ENCODE data around the gene SPDEF. TPM values are rescaled to one million over a fixed set of nuclear protein-coding genes. Genes with fewer than 3 reads are reported as not detected.
A peak's percentile ranks its signal among the peaks of the same experiment; 100 is the strongest.

SPDEF gene
- total RNA-seq, 2 donors from 2014 or later, result not detected

DNA sequence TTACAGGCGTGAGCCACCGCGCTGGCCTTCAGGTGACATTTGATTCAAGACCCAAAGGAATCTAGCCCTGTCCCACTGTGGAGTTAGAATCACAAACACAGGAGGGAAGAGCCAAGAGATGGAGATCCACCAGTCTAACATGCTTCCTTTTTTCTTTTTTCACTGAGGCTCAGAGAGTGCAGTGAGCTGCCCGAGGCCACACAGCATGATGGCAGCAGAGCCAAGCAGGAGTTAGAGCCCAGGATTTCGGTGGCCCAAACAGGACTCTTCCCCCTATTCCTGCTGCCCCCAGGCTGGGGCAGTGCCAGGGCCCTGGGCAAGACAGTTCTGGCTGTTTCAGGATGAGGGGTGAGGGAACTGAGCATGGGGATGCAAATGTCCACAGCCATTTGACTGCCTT is 8.1 kb upstream of the SPDEF start:
- no peak for DNase-seq (ENCODE audit: low spot score)
- Mint-ChIP-seq H3K27ac (no peak overlapping the region), H3K4me3 (no peak overlapping the region), H3K9me3 (no peaks in the 10 kb centered on the region), H3K4me1 (ENCODE audit: low read depth in 2 of 2) (no peaks in the 10 kb centered on the region), H3K36me3 (no peaks in the 10 kb centered on the region), H3K27me3 (no peaks in the 10 kb centered on the region)
- no peak for ATAC-seq

DNA sequence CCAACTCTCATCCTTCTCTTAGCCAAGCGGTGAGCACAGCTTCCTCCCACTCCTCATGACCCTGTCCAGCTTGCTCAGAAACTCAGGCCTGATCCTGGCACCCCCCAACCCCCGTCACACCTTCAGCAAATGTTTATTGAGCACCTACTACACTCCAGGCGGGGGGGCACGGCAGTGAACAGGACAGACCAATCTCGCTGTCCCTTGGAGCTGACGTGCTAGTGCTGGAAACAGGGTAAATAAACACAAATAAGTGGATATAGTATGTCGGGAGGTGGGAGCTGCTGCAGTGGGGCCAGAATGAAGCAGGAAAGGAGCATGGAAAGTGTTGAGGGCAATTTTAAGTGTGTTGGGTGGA is 7.4 kb upstream of the SPDEF start:
- Mint-ChIP-seq H3K4me3 (no peak overlapping the region), H3K9me3 (no peaks in the 10 kb centered on the region), H3K4me1 (ENCODE audit: low read depth in 2 of 2) (no peaks in the 10 kb centered on the region), H3K36me3 (no peaks in the 10 kb centered on the region), H3K27ac (no peak overlapping the region), H3K27me3 (no peaks in the 10 kb centered on the region)
- ATAC-seq, result no peak
- DNase-seq (ENCODE audit: low spot score), result no peak

DNA sequence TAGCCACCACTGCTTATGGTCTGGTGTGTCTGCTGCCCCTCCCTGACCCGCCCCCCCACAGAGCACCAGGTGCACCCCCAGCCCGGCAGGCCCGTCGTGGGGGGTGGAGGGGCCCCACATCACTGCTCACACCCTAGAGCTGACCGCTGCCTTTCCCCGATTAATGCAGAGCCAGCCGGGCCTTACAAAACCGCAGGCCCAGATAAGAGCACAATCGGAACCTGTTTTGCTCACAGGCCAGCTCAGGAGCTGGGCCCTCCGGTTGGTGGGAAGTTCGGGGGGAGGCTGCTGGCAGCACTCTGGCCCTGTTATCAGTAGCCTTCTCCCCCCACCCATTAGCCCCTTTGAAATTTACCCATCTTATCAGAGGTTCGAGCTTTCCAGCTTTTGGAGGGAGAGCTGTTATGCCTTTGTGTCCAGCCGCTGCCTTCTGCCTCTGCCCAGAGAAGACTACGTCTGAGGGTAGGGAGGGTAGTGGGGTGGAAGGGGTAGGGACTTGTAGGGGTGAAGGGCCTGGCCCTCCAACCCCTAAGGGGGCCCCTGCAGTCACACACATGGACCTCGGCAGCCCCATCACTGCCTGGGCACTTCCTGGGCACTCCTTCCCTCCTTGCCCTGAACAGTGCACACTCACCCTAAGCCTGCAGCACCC is 6.9 kb upstream of the SPDEF start:
- H3K4me3 Mint-ChIP-seq, result no peak overlapping the region
- ATAC-seq (no peak), DNase-seq (ENCODE audit: low spot score) (no peak)
- no peaks in the 10 kb centered on the region for H3K9me3 Mint-ChIP-seq
- H3K4me1 Mint-ChIP-seq (ENCODE audit: low read depth in 2 of 2), result no peaks in the 10 kb centered on the region
- H3K27ac Mint-ChIP-seq, result no peak overlapping the region
- H3K36me3 Mint-ChIP-seq, result no peaks in the 10 kb centered on the region
- no peaks in the 10 kb centered on the region for H3K27me3 Mint-ChIP-seq

DNA sequence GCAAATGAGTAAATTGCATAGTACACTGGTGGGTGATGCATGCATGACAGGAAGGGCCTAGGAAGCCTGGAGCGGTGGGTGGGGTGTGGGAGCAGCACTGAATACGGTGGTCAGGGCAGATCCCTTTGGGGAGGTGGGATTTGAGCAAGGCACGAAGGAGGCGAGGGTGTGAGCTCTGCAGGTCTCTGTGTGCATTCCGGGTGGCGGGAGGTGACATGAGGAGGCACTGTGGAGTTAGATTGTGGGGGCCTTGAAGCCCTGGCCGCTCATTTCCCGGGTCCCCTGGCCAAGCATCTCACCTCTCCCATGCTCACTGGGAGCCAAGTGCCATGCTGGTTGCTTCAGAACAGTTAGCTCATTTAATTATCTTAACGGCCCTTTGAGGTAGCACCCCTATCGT is 6.2 kb upstream of the SPDEF start:
- H3K4me1 Mint-ChIP-seq (ENCODE audit: low read depth in 2 of 2), result no peaks in the 10 kb centered on the region
- no peak overlapping the region for H3K4me3 Mint-ChIP-seq
- H3K36me3 Mint-ChIP-seq, result no peaks in the 10 kb centered on the region
- no peak overlapping the region for H3K27ac Mint-ChIP-seq
- H3K9me3 Mint-ChIP-seq, result no peaks in the 10 kb centered on the region
- H3K27me3 Mint-ChIP-seq, result no peaks in the 10 kb centered on the region
- ATAC-seq, result no peak
- DNase-seq (ENCODE audit: low spot score), result no peak

DNA sequence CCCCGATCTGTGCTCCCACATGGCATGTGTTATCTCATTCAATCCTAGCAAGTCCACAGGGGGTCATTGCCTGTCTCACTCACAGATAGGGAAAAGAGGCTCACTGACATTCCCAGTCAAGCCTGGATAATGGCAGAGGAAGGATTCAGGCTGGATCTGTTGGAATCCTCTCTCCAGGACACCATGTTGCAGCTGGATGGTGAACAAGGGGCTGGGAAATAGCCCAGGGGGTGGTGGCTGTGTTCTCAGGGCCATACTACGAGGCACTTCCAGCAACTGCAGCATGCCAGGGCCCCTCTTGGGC is 5.0 kb upstream of the SPDEF start:
- H3K36me3 Mint-ChIP-seq, result no peaks in the 10 kb centered on the region
- H3K27ac Mint-ChIP-seq, result no peak overlapping the region

DNA sequence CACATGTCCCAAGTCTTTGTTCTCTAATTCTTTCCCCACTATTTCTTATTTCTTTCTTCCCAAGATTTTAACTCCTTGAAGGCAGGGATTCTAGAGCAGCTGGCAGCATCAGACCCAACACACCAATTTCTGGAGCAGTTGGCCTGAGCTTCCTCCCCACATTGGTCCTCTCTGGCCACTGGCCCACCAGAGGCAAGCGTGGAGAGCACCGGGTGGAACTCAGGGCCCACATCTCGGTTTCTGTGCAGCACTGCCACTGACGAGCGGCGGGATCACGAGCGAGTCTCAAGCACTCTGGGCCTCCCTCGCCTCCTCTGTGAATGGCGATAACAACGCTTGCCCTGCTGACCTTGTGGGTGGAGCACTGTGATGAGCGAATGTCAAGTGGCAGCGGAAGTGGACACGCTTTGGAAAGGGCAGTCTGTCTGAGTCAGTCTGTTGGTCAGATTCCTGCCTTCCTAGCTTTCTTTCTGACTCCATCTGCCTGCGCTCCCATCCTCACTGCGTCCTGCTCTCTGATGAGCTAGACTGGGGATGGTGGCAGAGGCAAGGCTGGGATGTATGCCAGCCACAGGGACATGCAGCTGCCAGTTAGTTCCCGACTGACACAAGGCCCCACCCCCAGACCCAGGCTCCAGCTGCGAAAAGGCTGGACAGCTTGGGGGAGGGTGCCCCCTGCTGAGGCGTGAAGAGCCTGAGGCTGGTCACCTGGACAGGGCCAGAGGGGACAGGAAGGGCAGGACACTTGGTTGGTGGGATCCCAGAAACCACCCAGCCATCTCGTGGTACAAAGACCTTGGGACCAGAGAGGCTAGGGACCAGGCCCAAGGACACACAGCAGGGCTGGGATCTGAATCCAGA is 4.5 kb upstream of the SPDEF start:
- DNase-seq (ENCODE audit: low spot score) (no peak), ATAC-seq (no peak)
- Mint-ChIP-seq H3K27ac (no peak overlapping the region), H3K36me3 (no peaks in the 10 kb centered on the region), H3K4me3 (no peak overlapping the region), H3K27me3 (no peaks in the 10 kb centered on the region), H3K9me3 (no peaks in the 10 kb centered on the region), H3K4me1 (ENCODE audit: low read depth in 2 of 2) (no peaks in the 10 kb centered on the region)

More for the DNA sequence above, 5.0 kb upstream of the SPDEF start:
- Mint-ChIP-seq H3K4me1 (ENCODE audit: low read depth in 2 of 2) (no peaks in the 10 kb centered on the region), H3K27me3 (no peaks in the 10 kb centered on the region), H3K9me3 (no peaks in the 10 kb centered on the region), H3K4me3 (no peak overlapping the region)
- DNase-seq (ENCODE audit: low spot score), result no peak
- no peak for ATAC-seq

DNA sequence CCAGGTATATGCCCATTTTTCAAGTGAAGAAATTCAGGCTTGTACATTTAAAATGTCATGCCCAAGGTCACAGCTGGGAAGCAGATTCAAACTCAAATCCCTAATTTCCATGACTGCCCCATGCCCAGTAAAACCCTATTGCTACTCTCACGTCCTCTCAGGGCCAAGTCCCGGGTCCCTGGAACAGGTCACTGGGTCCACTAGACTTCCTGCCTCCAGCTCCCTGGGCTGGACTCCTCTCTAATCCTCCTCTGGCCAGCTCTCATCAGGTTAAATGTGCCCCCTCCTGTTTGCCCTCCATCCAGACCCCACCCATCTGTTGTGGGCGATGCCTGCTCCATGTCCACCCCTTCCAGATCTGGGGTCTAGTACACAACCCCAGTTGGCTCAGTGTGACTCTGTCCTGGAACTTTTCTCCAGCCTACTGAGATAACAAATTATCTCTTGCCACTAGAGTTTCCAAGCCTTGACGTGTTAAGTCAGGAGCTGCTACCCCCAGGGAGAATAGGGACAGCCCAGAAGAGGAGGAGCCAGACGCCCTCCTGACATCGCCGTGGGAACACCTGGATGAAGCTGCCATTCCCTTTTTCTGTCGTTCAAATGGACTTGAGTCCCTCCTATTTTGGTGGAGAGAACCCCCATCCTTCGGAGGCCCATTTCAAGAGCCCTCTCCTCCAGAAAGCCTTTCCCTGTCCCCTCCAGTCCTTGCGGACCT is 3.7 kb upstream of the SPDEF start:
- no peak overlapping the region for H3K4me3 Mint-ChIP-seq
- H3K36me3 Mint-ChIP-seq, result no peaks in the 10 kb centered on the region
- ATAC-seq, result no peak
- no peaks in the 10 kb centered on the region for H3K4me1 Mint-ChIP-seq (ENCODE audit: low read depth in 2 of 2)
- no peaks in the 10 kb centered on the region for H3K9me3 Mint-ChIP-seq
- DNase-seq (ENCODE audit: low spot score), result no peak
- H3K27me3 Mint-ChIP-seq, result no peaks in the 10 kb centered on the region
- H3K27ac Mint-ChIP-seq, result no peak overlapping the region

DNA sequence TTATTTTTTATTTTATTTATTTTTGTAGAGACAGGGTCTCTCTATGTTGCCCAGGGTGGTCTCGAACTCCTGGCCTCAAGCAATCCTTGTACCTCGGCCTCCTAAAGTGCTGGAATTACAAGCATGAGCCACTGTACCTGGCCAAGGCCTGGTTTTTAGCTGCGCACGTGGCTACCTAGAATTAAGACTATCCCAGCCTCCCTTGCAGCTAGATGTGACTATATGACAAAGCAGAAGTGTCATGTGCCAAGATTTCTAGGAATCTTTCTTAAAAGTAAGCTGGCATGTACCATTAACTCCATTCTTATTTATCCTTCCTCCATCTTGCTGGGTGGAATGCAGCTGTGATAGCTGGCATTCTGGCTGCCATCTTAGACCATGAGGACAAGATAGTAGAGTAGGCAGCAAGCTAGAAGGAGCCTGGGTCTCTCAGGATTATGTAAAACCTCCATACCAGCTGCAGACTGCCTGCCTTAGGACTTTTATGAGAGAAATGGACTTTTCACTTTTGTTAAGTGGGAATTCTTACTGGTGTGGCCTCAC is 2.1 kb upstream of the SPDEF start:
- Mint-ChIP-seq H3K4me3 (no peak overlapping the region), H3K9me3 (no peaks in the 10 kb centered on the region), H3K27ac (no peak overlapping the region), H3K36me3 (no peaks in the 10 kb centered on the region), H3K27me3 (no peaks in the 10 kb centered on the region), H3K4me1 (ENCODE audit: low read depth in 2 of 2) (no peaks in the 10 kb centered on the region)
- DNase-seq (ENCODE audit: low spot score), result no peak
- no peak for ATAC-seq

DNA sequence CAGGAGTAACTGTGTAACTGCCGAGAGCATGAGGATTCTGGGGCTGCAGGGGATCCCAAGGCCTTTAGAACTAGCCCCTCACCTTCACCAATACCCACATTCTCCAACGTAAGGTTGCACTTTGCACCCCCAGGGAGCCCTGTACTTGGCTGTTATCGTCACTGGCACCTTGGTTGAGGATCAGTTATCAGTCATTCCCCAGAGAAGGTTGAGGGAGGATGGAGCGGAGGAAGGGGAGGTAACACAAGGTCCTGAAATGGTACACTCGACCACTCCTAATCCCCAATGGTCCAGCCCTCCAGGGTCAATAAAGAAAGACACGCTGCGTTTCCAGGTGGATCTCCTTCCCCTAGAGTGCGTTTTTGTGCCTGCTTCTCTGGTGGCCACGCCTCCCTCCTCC is 1.1 kb upstream of the SPDEF start:
- Mint-ChIP-seq H3K9me3 (no peaks in the 10 kb centered on the region), H3K4me3 (no peak overlapping the region), H3K27me3 (no peaks in the 10 kb centered on the region), H3K27ac (no peak overlapping the region), H3K4me1 (ENCODE audit: low read depth in 2 of 2) (no peaks in the 10 kb centered on the region), H3K36me3 (no peaks in the 10 kb centered on the region)
- ATAC-seq (no peak), DNase-seq (ENCODE audit: low spot score) (no peak)

DNA sequence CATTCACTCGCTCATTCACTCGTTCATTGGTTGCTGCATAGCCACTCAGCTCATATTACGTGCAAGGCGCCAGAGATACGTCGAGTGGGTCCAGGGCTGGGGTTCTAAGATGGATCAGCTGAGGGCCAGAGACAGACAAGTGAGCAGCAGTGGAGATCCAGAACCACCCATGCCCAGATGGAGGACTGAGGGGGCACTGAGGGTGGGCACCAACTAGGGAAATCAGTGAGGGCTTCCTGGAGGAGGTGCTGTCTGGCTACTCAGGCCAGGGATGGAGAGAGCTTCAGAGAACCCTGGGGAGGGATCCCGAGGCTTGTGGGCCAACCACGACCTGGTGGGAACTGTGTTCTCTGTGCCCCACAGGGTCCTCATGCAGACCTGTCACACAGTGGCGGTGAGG is 364 bp upstream of the SPDEF start:
- Mint-ChIP-seq H3K4me3 (no peak overlapping the region), H3K27ac (no peak overlapping the region), H3K4me1 (ENCODE audit: low read depth in 2 of 2) (no peaks in the 10 kb centered on the region), H3K27me3 (no peaks in the 10 kb centered on the region), H3K9me3 (no peaks in the 10 kb centered on the region), H3K36me3 (no peaks in the 10 kb centered on the region)
- no peak for ATAC-seq
- no peak for DNase-seq (ENCODE audit: low spot score)

DNA sequence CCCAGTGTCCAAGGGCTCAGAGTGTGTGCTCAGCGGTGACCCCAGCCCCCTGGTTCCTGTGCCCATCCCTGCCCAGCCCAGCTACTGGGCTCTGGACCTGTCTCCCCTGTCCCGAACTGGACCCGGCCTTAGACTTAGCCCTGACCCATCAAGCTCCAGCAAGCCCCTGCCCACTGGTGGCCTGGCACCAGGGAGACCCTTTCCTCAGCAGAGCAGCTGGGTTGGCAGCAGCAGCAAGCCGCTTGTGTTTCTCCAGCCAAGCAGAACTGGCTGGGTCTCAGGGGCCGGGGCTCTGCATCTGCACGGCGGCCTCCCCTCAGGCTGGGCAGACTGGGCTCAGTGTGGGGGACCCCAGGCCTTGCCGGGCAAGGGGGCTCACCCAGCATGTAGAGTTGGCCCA is 801 bp downstream of the SPDEF start:
- no peak overlapping the region for H3K4me3 Mint-ChIP-seq
- no peaks in the 10 kb centered on the region for H3K4me1 Mint-ChIP-seq (ENCODE audit: low read depth in 2 of 2)
- H3K27ac Mint-ChIP-seq, result no peak overlapping the region
- no peaks in the 10 kb centered on the region for H3K36me3 Mint-ChIP-seq
- peak in 1 of 2 donors; percentile 2 for ATAC-seq
- no peak for DNase-seq (ENCODE audit: low spot score)
- H3K9me3 Mint-ChIP-seq, result no peaks in the 10 kb centered on the region
- H3K27me3 Mint-ChIP-seq, result no peaks in the 10 kb centered on the region

DNA sequence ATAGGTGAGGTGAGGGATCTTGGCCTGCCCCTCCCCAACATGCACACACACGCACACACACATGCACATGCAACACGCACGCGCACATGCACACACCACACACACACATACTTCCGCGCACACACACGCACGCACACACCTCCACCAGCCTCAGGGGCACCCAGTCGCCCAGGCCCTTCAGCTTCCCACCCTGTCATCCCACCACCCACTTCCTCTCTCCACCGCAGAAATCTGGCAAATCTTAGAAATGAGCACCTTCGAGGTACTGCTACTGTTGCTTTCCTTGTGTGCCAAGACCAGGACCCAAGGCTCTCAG is 1.2 kb downstream of the SPDEF start:
- Mint-ChIP-seq H3K4me1 (ENCODE audit: low read depth in 2 of 2) (no peaks in the 10 kb centered on the region), H3K4me3 (no peak overlapping the region)

DNA sequence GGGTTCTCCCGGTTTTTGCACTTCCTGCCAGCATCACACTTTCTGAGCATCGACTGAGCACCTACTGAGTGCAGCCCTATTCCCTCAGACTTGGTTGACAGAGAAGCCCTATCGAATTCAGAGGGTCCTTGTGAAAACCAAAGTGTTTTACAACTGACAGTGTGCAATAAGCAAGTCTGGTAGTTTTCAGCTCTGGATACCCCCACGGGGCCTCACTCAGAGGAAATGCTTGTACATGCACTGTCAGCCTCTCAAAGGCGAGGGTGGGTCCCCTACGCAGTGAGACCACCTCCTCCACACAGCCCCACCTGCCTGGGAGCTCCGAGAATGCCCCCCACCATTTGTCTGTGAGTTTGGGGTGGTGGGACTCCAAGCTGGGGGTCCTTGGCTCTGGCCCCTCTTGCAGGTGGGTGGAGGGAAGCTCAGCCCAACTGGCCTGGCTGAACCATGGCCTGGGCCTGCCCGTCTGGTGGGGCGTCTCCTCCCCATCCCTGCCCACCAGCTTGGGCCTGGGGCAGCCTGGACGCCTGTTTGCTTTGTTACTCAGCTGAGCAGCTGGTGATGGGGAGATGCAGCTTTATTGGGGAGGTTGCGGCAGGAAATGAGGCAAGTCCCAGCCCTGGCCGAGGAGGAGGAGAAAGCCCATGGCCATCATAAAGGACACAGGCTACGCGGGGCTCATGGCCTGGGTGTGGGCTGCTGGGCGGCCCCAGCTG is 1.7 kb downstream of the SPDEF start:
- no peak overlapping the region for H3K27ac Mint-ChIP-seq

More for the DNA sequence above, 1.2 kb downstream of the SPDEF start:
- H3K36me3 Mint-ChIP-seq, result no peaks in the 10 kb centered on the region
- no peaks in the 10 kb centered on the region for H3K9me3 Mint-ChIP-seq
- DNase-seq (ENCODE audit: low spot score), result no peak
- H3K27me3 Mint-ChIP-seq, result no peaks in the 10 kb centered on the region
- ATAC-seq, result peak in 1 of 2 donors; percentile 2
- H3K27ac Mint-ChIP-seq, result no peak overlapping the region

DNA sequence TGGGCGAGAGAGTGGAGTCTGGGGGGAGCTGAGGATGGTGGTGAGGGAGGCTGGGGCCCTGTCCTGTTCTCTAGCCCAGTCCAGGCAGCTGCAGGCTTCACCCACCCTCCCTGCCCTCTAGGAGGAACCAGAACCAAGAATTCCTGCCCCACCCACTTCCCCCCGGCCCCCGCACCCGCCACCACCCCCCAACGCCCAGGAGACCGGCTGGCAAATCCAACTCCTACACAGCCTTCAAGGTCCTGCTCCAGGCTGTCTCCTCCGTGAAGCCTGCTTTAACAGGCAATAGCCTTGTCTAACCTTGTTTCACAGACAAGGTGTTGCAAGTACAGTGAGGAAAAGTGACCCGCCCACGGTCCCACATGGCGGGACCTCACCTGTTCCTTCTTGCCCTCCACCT is 2.4 kb downstream of the SPDEF start:
- H3K27ac Mint-ChIP-seq, result no peak overlapping the region
- ATAC-seq, result no peak
- no peaks in the 10 kb centered on the region for H3K4me1 Mint-ChIP-seq (ENCODE audit: low read depth in 2 of 2)
- no peaks in the 10 kb centered on the region for H3K27me3 Mint-ChIP-seq
- H3K9me3 Mint-ChIP-seq, result no peaks in the 10 kb centered on the region
- no peak for DNase-seq (ENCODE audit: low spot score)
- H3K4me3 Mint-ChIP-seq, result no peak overlapping the region
- H3K36me3 Mint-ChIP-seq, result no peaks in the 10 kb centered on the region

More for the DNA sequence above, 1.7 kb downstream of the SPDEF start:
- Mint-ChIP-seq H3K4me1 (ENCODE audit: low read depth in 2 of 2) (no peaks in the 10 kb centered on the region), H3K4me3 (no peak overlapping the region), H3K36me3 (no peaks in the 10 kb centered on the region), H3K9me3 (no peaks in the 10 kb centered on the region), H3K27me3 (no peaks in the 10 kb centered on the region)
- DNase-seq (ENCODE audit: low spot score), result no peak
- no peak for ATAC-seq
